ENCODE data around the gene HOXA9.
A peak's percentile ranks its signal among the peaks of the same experiment; 100 is the strongest.

The HOXA9 gene

GRCh38 chr7:27141137-27141922 is 24.0 kb downstream of the HOXA9 start:
- no peak for DNase-seq

GRCh38 chr7:27140126-27140857 is 25.0 kb downstream of the HOXA9 start:
- DNase-seq, result no peak

GRCh38 chr7:27139334-27140125 is 25.8 kb downstream of the HOXA9 start:
- DNase-seq, result no peak

- DNase-seq, result no peak
Observed at GRCh38 chr7:27138985-27139333, 26.4 kb downstream of the HOXA9 start.

- no peak for DNase-seq
Observed at GRCh38 chr7:27138472-27138871, 26.9 kb downstream of the HOXA9 start.

GRCh38 chr7:27137640-27138315 is 27.6 kb downstream of the HOXA9 start:
- no peak for DNase-seq

GRCh38 chr7:27134392-27134791 is 30.9 kb downstream of the HOXA9 start:
- DNase-seq, result no peak

GRCh38 chr7:27133409-27134231 is 31.7 kb downstream of the HOXA9 start:
- no peak for DNase-seq

GRCh38 chr7:27132978-27133377 is 32.4 kb downstream of the HOXA9 start:
- no peak for DNase-seq

GRCh38 chr7:27132214-27132613 is 33.1 kb downstream of the HOXA9 start:
- DNase-seq, result no peak

GRCh38 chr7:27131390-27131819 is 33.9 kb downstream of the HOXA9 start:
- DNase-seq, result no peak

- peak; percentile 84 for DNase-seq
Observed at GRCh38 chr7:27130540-27131389, 34.6 kb downstream of the HOXA9 start, which contains the start of gene HOXA4. HOXA4 (minus strand) TSS chr7:27130757; CDS start chr7:27130733, 24 bp downstream.

- DNase-seq, result peak; percentile 52
Observed at GRCh38 chr7:27129729-27130539, 35.4 kb downstream of the HOXA9 start.

- DNase-seq, result no peak
Observed at GRCh38 chr7:27128776-27129728, 36.3 kb downstream of the HOXA9 start.

- DNase-seq, result no peak
Observed at GRCh38 chr7:27128034-27128433, 37.3 kb downstream of the HOXA9 start.

- no peak for DNase-seq
Observed at GRCh38 chr7:27126596-27127327, 38.6 kb downstream of the HOXA9 start.

GRCh38 chr7:27125986-27126394 is 39.3 kb downstream of the HOXA9 start:
- DNase-seq, result no peak

Measured in DMS53 (cell line).